ENCODE results near the gene CAT.
A peak's percentile ranks its signal among the peaks of the same experiment; 100 is the strongest.

CAT gene

GRCh38 chr11:34461215-34461614 lies 22.5 kb downstream of the CAT start:
- no peak for DNase-seq

DNA sequence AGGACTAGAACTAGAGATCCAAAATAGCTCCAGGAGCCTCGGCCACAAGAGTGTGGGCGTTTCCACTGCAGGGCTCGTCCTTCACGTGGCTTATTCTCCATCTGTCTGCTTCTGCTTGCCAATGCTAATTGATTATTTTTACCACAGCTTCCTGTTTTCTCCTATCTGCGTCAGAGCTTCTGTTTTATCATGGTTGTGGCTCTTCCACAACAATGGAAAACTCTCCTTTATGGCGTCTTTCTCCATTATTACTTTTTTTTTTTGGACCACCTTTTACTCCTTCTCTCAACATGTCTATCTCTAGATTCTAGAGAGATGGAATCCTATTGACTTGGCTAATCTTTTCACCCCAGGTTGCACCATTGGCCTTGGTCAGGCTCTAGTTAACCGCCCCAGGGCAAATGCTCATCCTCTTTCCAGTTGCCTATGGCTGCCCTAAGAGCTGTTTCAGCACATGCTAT lies 25.9 kb downstream of the CAT start:
- DNase-seq, result no peak

- no peak for DNase-seq
These were observed 28.2 kb downstream of the CAT start for GRCh38 chr11:34466802-34467488.

GRCh38 chr11:34468209-34468841 lies 29.6 kb downstream of the CAT start:
- DNase-seq, result peak; percentile 65 to 66

DNA sequence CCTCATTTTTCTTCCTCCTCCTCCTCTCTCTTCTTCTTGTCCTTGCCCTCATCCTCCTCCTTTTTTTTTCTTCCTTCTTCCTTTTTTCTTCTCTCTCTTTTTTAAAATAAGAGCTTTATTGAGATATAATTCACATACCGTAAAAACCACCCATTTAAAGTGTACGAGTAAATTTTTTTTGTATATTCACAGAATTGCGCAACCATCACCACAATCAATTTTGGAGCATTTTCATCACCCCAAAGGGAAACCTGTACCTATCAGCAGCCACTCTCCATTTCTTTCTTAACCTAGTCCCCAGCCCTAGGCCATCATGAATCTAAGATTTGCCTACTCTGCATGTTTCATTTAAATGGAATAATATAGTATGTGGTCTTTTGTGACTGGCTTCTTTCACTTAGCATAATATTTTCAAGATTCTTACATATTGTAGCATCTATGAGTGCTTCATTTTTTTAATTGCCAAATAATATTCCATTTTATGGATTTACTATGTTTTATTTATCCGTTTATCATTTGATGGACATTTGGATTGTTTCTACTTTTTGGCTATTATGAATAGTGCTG lies 35.0 kb downstream of the CAT start:
- DNase-seq, result no peak

DNA sequence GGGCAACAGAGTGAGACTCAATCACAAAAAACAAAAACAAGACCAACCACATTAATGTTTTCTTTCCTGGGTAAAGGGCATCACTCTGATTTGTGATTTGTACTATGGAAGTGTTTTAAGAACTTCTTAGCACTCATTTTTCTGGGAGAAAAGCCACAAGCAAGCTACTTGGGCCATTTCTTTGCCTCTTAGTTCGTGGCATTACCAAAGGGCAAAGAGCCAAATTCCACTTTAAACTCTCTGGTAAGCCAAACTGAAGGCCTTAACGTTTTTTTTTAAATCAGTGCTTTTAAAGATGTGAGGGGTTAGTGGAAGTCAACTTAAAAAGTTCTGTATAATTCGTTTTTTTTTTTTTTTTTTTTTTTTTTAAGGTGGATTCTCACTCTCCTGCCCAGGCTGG lies 36.9 kb downstream of the CAT start:
- no peak for DNase-seq

DNA sequence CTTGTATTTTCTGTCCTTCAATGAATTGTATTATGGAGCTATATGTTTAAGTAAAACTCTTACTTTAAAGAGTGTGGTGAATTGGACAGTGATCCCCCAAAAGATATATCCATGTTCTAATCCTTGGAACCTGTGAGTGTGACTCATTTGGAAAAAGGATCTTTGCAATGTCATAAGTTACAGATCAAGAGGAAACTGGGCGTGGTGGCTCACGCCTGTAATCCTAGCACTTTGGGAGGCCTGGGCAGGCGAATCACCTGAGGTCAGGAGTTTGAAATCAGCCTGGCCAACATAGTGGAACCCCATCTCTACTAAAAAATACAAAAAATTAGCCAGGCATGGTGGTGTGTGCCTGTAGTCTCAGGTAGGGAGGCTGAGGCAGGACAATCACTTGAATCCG lies 38.1 kb downstream of the CAT start:
- DNase-seq, result no peak

DNA sequence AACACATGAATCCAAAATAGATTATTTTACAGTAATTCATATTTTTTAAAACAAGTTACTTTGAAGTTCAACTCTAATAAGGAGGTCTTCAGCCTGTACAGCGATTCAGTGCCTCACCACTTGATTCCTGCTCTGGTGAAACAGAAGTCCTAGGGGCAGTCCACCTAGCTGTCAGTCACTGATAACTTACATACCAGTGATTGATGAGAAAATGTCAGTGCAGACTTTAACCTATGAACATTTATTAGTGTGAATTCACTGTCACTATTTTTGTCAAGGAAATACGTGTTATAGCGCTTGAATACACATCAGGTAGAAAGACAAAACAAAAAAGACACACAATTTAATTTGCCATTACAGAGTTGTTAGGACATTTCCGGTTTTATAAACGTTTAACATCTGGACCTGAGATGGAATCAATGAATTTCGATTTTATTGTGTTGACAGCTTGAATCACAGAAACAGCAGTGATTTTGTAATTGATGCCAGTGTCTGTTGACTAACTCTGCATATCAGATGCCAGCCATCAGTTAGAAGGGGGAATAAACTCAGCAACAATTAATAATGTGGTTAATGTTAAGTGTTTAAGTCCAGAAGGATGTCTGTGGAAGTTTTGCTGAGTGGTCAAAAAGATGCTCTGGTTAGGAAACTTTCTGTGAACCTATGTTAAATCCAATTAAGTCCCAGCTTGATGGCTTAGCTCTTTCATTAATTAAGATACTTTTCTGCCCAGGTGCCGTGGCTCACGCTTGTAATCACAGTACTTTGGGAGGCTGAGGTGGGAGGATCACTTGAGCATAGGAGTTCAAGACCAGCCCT lies 40.3 kb downstream of the CAT start:
- no peak for DNase-seq

GRCh38 chr11:34480314-34480713 lies 41.6 kb downstream of the CAT start:
- no peak for DNase-seq

DNA sequence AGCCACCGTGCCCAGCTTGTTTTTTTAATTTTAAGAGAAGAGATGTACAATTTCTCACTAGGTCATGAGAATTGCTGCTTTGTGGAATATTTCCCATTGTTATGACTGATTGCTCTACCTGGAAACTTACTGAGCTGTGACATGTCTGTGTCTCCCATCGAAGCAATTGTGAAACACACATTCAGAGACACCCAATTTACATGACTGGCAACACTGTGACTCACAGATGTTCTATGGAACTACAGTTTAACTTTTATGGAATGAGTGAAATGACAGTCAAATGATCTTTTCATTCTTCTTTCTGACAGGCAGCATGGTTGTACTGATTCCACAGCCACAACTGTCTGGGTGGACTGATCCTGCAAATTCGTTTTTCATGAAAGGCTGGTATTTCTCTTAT lies 42.6 kb downstream of the CAT start:
- DNase-seq, result no peak

GRCh38 chr11:34483106-34483874 lies 44.6 kb downstream of the CAT start:
- no peak for DNase-seq

DNA sequence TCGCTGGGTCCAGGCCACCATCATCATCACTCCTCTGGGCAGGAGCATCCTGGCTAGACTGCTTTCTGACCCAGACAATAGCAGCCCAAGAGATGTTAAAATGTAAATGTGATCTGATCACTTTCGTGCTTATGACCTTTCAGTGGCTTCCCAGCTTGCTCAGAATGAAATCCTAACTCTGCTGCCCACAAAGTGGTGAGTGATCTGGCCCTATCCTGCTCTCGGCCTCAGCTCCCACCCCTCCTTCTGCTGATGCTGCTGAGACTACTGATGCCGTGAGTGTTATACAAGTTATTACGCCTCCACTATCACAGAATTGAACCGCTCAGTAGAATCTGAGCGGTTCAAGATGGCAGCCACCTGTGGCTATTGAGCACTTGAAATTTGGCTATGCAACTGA lies 48.7 kb downstream of the CAT start:
- no peak for DNase-seq

DNA sequence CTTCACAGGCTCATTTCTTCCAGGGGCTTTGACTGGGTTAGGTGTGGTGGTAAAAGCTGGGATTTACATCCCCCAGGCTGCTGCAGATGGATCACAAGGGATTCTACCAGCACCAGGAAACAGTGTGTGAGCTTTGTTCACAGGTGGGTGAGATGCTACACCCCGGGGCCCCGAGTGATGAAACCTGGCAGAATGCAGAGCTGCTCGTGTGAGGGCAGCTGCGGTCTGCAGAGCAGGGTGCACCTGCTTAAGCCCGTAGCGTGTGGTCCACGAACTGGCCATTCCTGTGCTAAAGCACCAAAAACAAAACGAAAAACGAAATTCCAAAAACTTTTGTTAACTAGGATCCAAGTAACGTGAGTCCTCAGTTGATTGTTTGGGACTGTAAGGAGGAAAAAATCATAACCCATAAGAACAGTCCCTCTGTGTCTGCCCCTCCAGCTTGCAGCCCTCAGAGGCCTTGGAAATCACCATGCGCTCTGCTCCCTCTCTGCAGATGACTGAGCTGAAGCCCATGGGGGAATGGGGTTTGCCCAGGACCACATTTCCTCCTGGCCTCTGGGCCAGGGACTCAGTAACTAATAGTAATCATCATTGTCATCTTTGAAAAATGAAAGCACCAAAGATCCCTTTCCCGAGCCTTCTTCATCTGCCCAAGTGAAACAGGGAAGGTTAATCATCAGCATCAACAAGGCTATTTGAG lies 50.3 kb downstream of the CAT start:
- DNase-seq, result no peak

GRCh38 chr11:34490304-34490703 lies 51.6 kb downstream of the CAT start:
- DNase-seq, result no peak

DNA sequence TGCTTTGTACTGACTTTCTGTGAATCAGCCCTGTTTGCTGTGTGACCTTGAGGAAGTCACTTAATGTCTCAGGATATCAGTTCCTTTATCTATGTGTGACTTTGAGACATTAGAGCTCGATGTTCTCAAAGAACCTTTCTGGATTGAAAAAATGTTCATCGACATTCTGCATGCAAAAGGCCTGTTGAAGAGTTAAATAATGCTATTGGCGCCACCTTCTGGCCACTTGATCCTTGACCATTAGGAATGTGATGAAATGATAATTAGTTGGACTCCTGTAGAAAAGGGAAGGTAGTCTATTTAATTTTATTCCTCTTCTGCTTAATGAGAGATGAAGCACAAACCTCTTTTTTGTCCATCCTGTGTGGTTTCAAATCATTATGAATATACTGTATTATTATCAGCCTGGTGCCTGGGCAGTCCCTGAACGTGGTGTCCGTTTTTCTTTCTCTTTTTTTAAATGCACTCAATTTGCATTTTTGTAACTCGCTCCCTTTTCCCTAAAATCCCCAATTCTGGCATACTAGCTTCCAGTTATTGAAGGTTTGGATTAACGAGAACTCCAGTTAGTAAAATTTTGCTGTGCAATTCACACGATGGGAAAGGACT lies 54.2 kb downstream of the CAT start:
- DNase-seq, result peak; percentile 53

DNA sequence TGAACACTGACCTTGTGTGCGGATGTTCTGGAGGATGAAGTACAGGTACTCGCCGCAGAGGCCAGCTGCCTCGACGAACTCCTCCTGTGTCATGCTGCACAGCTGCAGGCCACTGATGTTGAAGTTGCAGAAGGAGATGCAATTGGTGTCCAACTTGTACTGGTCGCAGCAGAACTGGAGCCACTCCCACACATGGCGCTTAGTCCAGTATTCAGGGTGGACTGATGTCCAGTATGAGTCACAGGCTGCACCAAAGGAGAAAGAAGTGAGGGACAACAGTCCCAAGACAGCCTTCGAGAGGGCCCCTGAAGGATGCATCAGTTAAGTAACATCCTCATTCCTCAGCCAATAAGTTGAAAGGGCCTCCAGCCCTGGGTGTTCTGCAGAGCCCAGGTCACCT lies 54.7 kb downstream of the CAT start:
- DNase-seq, result no peak

DNA sequence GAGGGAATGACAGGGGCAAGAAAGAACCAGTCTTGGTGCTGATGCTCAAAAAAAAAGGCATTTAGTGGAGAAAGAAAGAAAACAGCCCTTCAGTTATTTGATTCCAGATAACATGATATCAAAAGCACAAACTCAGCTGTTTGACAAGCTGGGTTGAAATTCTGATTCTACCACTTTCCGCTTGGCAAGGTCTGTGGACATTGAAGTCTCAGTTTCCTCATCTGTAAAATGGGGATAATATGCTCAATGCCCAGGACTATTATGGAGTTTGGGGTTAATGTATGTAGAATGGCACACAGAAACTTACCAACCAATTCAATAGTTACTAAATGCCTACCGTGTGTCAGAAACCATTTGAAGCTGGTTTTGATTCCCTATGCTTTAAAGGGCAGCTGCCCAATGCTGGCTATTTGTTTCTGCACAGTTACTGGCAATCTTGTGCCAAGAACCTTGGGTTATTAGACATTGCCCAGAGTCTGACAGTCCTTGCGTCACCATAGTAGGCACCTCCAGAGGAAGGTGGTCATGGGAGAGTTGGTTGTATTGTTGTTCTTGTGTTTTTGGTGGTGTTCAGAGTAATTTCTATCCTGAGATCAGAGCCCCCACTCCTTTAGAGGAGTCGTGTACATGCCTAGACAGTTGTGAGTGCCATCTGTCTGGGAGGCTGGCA lies 55.3 kb downstream of the CAT start:
- no peak for DNase-seq

DNA sequence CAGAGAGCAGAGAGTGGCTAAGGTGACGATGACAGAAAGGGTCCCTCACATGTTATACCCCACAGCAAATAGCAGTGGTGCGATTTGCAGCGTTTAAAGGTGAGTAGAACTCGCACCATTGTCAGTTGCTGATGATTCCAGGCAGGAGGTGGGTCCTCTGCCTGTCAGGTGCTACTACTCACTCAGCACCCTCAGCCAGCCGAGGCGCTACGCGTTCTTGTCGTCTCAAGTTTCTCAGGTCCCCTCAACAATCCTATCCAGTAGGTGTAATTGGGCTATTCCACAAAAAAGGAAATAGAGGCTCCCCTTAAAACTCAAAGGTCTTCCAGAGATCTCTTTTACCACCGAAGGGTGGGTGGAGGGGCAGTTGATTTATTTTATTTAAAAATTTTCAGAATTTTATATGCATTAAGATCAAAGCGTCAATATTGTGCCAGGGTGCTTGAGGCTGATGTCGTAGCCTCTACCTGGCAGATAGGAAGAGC lies 56.5 kb downstream of the CAT start:
- DNase-seq, result no peak

DNA sequence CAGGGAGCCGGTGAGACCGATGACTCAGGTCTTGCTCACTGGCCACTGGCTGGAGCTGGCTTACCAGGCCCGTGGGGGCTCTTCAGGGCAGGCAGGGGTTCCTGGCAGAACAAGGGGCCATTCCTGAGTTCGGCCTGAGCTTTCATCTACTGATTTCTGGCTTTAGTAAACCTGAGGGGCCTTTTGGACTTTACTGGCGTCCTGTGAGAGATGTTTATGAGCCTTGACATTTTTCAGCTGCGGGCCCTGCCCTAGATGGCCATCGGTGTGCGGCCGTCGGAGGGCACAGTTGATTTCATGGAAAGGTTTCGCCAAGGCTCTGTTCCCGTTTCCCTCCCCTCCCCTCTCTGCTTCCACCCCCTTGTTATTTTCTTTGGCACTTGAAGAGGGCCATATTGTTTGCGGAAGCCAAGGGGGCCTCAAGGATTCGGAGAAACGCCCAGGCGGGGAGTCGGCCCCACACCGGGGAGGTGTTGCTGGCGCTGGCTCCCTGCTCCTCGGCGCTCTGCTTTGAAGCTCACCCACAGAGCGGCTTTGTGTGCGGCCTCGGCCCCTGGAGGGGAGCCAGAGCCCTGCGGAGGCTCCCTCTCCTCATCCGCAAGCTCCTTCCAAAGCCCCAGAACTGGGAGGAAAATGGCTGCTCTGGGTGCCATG lies 57.1 kb downstream of the CAT start:
- DNase-seq, result no peak

DNA sequence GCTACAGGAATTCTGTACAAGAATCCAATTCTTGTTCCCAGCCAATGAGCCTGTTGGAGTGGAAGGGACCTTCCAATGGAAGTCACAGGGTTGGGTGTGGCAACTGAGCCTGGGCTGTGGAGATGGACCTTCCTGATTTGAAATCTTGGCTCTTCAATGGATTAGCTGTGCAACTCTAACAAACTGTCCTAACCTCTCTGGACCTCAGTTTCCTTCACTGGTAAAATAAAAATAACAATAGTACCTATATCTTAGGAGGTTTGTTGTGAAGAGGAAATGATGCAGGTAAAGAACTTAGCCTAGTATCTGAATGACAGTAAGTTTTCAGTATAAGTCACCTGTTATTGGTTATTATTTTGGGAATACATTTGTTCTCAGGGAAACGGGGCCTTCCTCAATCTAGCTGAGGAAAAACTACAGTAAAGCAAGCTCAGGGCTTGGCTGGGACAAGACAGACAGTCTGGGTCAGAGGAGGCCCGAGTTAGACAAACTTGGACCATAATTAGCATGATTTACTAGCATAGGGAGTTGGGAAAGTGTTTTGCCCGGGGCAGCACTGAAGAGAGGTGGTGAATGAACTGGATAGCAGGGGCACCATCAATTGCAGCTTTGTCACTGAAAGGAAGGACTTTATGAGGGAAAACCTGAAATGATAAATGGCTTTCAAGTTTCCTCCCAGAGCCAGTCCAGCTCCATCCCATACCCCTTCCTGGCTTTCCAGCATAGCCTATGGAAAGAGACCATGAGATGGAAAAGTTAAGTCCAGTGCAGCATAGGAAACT lies 61.2 kb downstream of the CAT start:
- DNase-seq, result no peak

Measured in activated T-cell treated with anti-CD3 and anti-CD28 coated beads, Interleukin-2, amount 50 U/mL, for 48 hours (primary cell).